HG02840 (cell line): ENCODE measurements around the gene MMP15.
"Not testable (repeated sequence)": the region's sequence is repeated elsewhere in the genome, so short reads cannot be mapped to it uniquely, and the experiment has no call there.

Experiments
- ATAC-seq: cut with Tn5 transposase; IDR thresholded peaks from one replicate; pipeline ENCODE4 v1.9.1; 2021; ENCODE audit warnings: mild to moderate bottlenecking, moderate library complexity, moderate number of reproducible peaks; ENCODE audit not compliant: unreplicated experiment, low FRiP score

MMP15 gene

DNA sequence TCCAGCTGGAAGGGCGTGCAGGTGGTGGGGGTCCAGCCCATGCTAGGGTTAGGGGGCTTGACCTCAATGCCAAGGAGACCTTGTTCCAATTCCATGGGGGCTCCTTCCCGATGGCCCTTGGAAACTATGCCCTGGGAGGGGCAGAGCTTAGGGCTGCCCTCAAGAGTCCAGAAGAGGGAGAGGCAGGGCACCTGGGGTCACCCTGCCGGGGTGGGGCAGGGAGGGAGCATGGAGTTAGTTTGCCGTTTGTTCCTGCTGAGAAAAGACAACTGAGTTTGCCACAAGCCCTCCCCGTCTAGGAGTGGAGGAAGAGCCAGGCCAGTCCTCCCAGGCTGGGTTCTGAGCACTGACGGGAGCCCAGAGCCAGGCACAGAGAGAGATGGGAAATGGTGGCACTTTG lies 21.4 kb downstream of the MMP15 start:
- no peak for ATAC-seq

DNA sequence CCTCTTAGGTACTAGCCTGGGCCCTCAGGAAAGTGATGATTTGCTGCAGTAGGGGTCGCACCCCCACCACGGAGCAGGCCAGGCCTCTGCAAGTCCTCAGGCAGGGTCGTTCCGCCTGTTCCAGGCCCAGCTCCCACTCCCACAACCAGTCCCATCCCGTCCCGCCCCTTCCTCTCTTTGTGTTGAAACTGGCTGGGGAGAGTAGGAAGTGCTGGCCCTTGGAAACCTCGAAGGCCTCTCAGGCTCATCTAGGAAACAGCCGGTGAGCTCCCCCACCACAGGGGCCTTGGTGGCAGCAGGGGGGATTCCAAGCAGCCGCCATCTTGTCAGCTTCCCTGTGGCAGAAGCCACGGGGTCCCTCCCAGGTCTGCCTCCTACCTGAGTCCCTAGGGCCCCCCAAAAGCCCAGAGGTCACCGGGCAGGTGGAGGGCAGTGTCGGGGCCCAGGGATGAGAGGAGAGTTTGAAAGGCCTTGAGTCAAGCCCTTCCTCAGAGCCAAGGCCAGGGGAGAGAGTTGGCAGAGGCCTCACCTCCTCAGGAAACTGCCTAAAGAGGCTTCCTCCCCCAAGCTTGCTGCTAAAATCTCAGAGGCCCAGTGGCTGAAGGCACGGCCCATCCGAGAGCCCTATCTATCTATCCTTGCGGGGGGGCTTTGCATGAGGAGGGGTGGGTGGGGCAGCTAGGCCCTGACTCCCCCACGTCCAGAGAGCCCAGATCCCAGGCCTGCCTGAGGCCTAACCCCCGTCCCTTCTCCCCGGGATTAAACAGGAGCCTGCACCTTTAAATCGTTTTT lies 22.2 kb downstream of the MMP15 start:
- ATAC-seq: no peak

DNA sequence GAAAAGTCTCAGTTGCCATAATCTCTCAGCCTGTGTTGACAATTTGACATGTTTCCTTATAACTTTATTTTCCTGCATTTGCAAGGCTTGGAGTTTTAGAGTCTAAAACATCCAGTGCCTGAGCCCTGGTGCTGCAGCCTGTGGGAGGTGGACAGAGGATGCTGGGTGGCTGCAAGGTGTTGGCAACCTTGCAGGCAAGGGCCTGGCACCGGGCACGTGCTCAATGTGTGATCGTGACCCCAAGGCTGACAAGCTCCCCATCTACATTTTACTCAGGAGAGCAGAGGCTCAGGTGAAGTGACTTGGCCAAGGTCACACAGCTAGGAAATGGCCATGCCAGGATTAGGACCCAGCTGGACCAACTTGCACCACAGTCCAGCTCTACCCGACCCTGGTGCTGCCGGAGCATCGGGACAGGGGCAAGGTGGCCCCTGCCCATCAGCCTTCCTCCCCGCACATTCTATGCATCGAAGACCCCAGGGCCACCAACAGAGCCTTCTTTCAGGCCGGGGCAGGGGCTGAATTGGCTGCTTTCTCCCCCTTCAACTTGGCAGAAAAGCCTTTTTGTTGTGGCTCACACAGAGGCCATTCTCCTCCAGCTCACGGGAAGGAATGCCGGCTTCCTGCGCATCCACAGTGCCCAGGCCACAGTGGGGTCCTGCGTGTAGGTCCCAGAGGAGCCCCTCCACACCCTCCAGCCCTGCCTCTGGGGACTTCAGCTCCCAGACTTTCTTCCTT lies 23.1 kb downstream of the MMP15 start:
- ATAC-seq: no peak

DNA sequence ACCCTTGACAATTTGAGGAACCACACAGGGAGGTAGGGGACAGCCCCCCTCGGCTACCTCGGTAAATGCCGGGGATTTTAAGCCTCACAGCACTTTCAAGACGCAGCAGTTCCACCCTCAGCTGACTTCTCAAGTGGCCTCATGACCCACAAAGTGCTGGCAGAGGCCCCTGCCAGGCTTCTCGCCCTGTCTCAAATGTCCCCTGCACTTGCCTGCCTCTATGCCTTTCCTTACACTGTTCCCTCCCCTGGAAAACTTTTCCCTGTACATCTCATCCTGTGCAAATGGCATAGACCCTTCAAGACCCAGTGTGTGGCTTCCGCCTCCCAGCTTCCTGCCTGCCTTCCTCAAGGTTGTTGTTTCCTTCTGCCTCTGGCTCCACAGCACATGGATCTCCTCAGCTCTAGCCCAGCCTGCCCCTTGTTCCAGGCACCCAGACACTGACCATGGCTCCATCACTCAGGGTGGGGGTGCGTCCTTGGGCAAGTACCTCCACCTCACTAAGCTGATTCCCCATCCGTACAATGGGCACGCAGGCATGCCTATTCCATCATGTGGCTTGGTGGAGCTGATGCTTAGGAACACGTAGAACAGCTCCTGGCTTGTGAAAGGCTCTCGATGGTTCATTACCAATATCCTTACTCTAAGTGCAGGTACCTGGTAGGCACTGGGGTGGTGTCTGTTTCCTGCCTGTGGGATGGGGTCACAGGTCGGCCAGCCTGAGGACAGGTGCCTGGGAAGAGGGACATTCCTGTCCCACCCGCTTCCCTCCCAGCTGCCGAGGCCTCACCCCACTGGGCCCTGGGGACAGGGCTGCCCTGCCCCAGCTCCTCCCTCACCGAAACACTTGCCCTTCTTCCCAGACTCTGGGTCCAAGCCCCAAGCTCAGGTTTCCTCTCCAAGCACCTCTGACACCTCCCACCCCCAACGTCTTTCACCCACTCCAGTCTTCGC lies 24.0 kb downstream of the MMP15 start:
- ATAC-seq: no peak

- no peak for ATAC-seq
Observed at GRCh38 chr16:58051296-58051695, 25.7 kb downstream of the MMP15 start.

DNA sequence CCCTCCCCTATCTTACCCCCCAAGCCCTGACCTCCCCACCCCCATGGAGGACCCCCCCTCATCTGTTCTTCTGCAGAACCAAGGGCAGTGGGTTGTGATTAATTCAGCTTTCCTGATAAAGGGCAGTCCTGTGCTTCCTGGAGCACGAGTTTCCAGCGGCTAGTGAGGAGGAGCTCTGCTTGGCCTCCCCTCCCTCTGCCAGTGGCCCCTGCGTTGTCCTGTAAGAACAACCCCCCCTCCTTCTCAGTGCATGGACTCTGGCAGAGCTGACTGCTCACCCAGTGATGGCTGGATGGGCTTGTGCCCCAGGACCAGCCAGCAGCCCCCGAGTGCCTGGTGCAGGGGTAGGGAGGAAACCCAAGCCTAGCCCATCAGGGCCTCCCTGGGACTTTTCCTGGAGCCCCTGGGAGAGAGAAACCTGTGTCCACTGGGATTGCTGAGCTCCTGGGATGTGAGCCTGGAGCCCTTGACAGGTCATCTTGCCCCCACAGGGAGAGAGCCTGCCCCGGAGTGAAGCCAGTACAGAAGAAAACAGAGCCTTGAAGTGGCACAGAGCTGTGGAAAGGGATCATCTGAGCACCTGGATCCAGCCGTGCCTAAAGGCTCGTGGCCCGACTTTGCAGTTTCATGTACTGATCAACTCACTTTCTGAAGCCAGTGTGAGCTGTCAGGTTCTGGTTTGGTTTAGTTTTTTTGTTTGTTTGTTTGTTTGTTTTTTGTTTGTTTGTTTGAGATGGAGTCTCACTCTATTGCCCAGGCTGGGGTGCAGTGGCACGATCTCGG lies 26.5 kb downstream of the MMP15 start:
- ATAC-seq: no peak

GRCh38 chr16:58053682-58054005 lies 28.1 kb downstream of the MMP15 start:
- no peak for ATAC-seq

DNA sequence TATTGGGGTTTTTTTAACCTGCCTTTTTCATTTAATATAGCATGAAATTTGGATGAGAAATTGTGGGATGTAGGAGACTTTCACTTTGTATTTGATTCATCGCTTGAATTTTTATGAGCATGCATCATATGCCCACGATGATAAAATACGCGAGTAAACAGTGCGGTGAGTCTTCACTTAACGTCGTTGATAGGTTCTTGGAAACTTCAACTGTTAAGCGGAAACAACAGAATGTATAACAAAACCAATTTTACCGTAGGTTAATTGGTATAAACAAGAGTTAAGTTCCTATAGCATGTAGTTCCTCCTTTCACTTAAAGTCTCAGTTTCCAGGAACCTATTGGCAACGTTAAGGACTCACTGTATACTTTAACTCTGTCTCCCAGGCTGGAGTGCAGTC lies 28.7 kb downstream of the MMP15 start:
- ATAC-seq: no peak

- no peak for ATAC-seq
Observed at GRCh38 chr16:58056580-58056979, 31.0 kb downstream of the MMP15 start.

DNA sequence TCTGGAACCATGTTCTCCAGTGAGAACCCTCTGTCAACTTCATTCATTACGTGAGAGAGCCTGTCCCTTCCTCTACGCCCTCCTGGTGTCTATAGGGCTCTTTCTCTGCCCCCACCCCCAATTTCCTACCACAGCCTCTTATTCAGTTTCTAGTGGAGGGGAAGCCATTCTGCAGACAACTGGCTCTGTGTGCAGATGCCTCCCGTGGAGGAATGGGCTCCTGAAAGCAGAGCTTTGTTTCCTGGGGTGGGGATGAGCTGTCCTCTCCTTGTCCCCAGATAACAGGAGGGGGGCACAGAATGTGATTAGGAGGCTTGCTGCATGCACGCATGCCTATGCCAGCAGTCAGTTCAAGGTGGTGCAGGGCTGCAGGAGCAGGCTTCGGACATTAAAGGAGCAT lies 31.6 kb downstream of the MMP15 start:
- no peak for ATAC-seq

GRCh38 chr16:58057784-58058183 lies 32.2 kb downstream of the MMP15 start:
- no peak for ATAC-seq

DNA sequence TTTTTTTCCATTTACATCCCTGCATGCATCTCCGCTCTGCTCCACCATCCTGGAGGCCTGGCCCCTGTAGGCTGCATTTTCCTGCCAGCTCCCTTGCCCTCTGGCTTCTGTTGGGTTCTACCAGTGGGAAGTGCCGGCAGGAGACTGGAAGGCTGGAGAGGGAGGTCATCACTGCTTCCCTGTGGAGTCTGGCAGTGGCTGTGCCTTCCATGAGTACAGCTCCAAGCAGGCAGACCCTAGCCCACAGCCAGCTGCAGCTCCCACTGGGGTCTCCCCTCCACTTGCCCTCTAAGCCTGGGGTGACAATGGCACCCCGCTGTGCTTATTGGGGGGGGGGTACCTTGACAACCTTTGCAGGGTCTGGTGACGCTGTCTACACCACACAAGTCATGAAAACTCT lies 37.3 kb downstream of the MMP15 start:
- no peak for ATAC-seq

DNA sequence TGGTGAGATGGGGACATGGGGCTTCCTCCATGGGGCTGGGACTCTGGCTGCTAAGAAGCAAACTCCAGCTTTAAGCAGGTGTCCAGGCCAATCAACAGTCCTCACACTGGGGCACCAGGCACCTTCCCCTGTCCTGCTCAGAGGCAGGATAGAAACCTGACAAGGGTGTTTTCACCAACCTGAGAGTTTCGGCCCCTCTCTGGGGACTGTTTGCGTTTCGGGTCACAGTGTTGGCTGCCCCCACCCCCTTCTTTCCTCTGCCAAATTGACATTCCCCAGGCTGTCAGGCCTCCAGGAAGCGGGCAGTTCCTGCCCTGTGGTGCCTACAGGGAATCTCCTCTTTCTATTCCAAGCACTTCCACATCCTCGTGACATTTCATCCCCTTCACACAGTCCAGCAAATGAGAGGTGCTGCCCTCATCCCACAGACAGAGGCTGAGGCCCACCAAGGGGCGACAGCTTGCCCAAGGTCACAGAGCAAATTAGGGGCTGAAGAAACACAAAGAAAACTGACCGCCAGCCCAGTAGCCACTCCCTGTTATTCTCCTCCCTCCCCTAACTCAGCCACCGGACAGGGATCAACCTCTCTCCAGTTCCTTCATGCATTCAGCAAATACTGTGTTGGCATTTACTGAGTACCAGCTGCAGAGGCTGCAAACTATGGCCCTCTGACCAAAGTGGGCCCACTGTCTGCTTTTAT lies 38.0 kb downstream of the MMP15 start:
- no peak for ATAC-seq

DNA sequence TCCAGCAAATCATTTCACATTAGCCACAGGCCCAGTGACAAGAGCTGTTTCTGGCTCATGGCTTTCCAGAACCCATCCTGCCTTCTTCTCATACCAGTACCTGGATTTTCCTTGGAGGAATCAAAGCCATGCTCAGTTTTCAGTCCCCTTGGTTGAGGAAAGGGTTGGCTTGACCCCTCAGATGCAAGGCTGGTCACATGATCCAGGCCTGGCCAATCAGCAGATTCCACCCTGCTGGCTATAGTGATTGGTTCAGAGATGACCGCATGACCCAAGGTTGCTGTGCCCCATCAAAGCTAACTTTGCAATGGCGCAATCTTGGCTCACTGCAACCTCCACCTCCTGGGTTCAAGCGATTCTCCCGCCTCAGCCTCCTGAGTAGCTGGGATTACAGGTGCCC lies 45.0 kb downstream of the MMP15 start:
- no peak for ATAC-seq

- not testable (repeated sequence) for ATAC-seq
Observed at GRCh38 chr16:58072134-58072533, 46.6 kb downstream of the MMP15 start.

GRCh38 chr16:58073086-58073485 lies 47.5 kb downstream of the MMP15 start:
- ATAC-seq: not testable (repeated sequence)

- no peak for ATAC-seq
Observed at GRCh38 chr16:58074657-58075056, 49.1 kb downstream of the MMP15 start.

- no peak for ATAC-seq
Observed at GRCh38 chr16:58076514-58076913, 51.0 kb downstream of the MMP15 start.

DNA sequence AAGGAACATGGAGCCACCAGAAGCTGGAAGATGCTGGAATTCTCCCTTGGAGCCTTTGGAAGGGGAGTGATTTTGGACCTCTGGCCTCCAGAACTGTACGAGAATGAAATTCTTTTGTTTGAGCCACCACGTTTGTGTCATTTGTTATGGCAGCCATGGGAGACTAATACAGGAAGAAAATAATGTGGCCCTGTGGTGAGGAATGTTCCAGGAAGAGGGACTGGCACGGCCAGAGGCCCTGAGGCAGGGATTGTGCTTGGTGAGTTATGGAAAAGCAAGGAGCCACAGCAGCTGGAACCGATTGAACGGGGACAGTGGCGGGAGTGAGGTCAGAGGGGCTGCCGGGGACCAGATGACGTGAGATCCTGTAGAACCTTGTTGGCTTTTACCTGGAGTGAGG lies 52.2 kb downstream of the MMP15 start:
- no peak for ATAC-seq

GRCh38 chr16:58080657-58081056 lies 55.1 kb downstream of the MMP15 start:
- not testable (repeated sequence) for ATAC-seq
